ENCODE results near the gene GFRA1.

GFRA1 gene

GRCh38 chr10:116223289-116223688 is 49.7 kb downstream of the GFRA1 start:
- no peak for TF ChIP-seq CTCF (IDR thresholded peaks at IDR 0.05; ENCODE audit: low read length)
- no peak for TF ChIP-seq EZH2 (IDR thresholded peaks at IDR 0.05; ENCODE audit: borderline replicate concordance, low read length)
- no peaks in the 10 kb centered on the region for H3K9me2 ChIP-seq (ENCODE audit: low read depth, low read length)
- H3K36me3 ChIP-seq (ENCODE audit: insufficient read depth, low read length), result no peaks in the 10 kb centered on the region
- H3K79me2 ChIP-seq (ENCODE audit: insufficient read depth, low read length), result no peaks in the 10 kb centered on the region
- H3K9me3 ChIP-seq (ENCODE audit: low read length), result no peaks in the 10 kb centered on the region
- H3K4me1 ChIP-seq (ENCODE audit: insufficient read depth, low read length, severe bottlenecking), result no peaks in the 10 kb centered on the region
- no peaks in the 10 kb centered on the region for H3K27me3 ChIP-seq (ENCODE audit: insufficient read depth, low read length)
- no peak overlapping the region for H3K4me3 ChIP-seq (ENCODE audit: low read depth, low read length, poor library complexity, severe bottlenecking)
- H3K4me2 ChIP-seq (ENCODE audit: low read length), result no peak overlapping the region
- no peaks in the 10 kb centered on the region for H3F3A ChIP-seq (ENCODE audit: insufficient read depth, low read length)
- H3K9ac ChIP-seq (ENCODE audit: low read length), result no peak overlapping the region
- H3K27ac ChIP-seq (ENCODE audit: low read depth, low read length, poor library complexity, severe bottlenecking), result no peak overlapping the region
- no peak overlapping the region for H2AFZ ChIP-seq (ENCODE audit: low read length)
- no peaks in the 10 kb centered on the region for H4K20me1 ChIP-seq (ENCODE audit: insufficient read depth, low read length)

- TF ChIP-seq EZH2 (IDR thresholded peaks at IDR 0.05; ENCODE audit: borderline replicate concordance, low read length), result no peak
- no peak for TF ChIP-seq CTCF (IDR thresholded peaks at IDR 0.05; ENCODE audit: low read length)
- H3K9me2 ChIP-seq (ENCODE audit: low read depth, low read length), result no peaks in the 10 kb centered on the region
- H4K20me1 ChIP-seq (ENCODE audit: insufficient read depth, low read length), result no peaks in the 10 kb centered on the region
- no peak overlapping the region for H2AFZ ChIP-seq (ENCODE audit: low read length)
- H3K9me3 ChIP-seq (ENCODE audit: low read length), result no peaks in the 10 kb centered on the region
- no peak overlapping the region for H3K4me2 ChIP-seq (ENCODE audit: low read length)
- no peak overlapping the region for H3K27ac ChIP-seq (ENCODE audit: low read depth, low read length, poor library complexity, severe bottlenecking)
- H3K9ac ChIP-seq (ENCODE audit: low read length), result no peak overlapping the region
- no peaks in the 10 kb centered on the region for H3K79me2 ChIP-seq (ENCODE audit: insufficient read depth, low read length)
- no peaks in the 10 kb centered on the region for H3K27me3 ChIP-seq (ENCODE audit: insufficient read depth, low read length)
- no peaks in the 10 kb centered on the region for H3K4me1 ChIP-seq (ENCODE audit: insufficient read depth, low read length, severe bottlenecking)
- no peak overlapping the region for H3K4me3 ChIP-seq (ENCODE audit: low read depth, low read length, poor library complexity, severe bottlenecking)
- no peaks in the 10 kb centered on the region for H3F3A ChIP-seq (ENCODE audit: insufficient read depth, low read length)
- H3K36me3 ChIP-seq (ENCODE audit: insufficient read depth, low read length), result no peaks in the 10 kb centered on the region
Observed at GRCh38 chr10:116221053-116221452, 52.0 kb downstream of the GFRA1 start.

GRCh38 chr10:116216676-116217075 is 56.3 kb downstream of the GFRA1 start:
- no peak overlapping the region for H3K4me2 ChIP-seq (ENCODE audit: low read length)
- no peaks in the 10 kb centered on the region for H4K20me1 ChIP-seq (ENCODE audit: insufficient read depth, low read length)
- no peak overlapping the region for H3K27ac ChIP-seq (ENCODE audit: low read depth, low read length, poor library complexity, severe bottlenecking)
- H3K9ac ChIP-seq (ENCODE audit: low read length), result no peak overlapping the region
- H3K9me3 ChIP-seq (ENCODE audit: low read length), result no peaks in the 10 kb centered on the region
- H3K36me3 ChIP-seq (ENCODE audit: insufficient read depth, low read length), result no peaks in the 10 kb centered on the region
- no peaks in the 10 kb centered on the region for H3K9me2 ChIP-seq (ENCODE audit: low read depth, low read length)
- H3K27me3 ChIP-seq (ENCODE audit: insufficient read depth, low read length), result no peaks in the 10 kb centered on the region
- no peaks in the 10 kb centered on the region for H3K4me1 ChIP-seq (ENCODE audit: insufficient read depth, low read length, severe bottlenecking)
- H2AFZ ChIP-seq (ENCODE audit: low read length), result no peak overlapping the region
- no peaks in the 10 kb centered on the region for H3K79me2 ChIP-seq (ENCODE audit: insufficient read depth, low read length)
- no peak for TF ChIP-seq EZH2 (IDR thresholded peaks at IDR 0.05; ENCODE audit: borderline replicate concordance, low read length)
- no peak for TF ChIP-seq CTCF (IDR thresholded peaks at IDR 0.05; ENCODE audit: low read length)
- no peaks in the 10 kb centered on the region for H3F3A ChIP-seq (ENCODE audit: insufficient read depth, low read length)
- no peak overlapping the region for H3K4me3 ChIP-seq (ENCODE audit: low read depth, low read length, poor library complexity, severe bottlenecking)

Measured in OCI-LY1 (cell line).